ENCODE results near the gene DHCR24. TPM values are rescaled to one million over a fixed set of nuclear protein-coding genes. Genes with fewer than 3 reads are reported as not detected.
A peak's percentile ranks its signal among the peaks of the same experiment; 100 is the strongest.

Gene DHCR24
- total RNA-seq, 1 donor from 2014 or later: 258 TPM

DNA sequence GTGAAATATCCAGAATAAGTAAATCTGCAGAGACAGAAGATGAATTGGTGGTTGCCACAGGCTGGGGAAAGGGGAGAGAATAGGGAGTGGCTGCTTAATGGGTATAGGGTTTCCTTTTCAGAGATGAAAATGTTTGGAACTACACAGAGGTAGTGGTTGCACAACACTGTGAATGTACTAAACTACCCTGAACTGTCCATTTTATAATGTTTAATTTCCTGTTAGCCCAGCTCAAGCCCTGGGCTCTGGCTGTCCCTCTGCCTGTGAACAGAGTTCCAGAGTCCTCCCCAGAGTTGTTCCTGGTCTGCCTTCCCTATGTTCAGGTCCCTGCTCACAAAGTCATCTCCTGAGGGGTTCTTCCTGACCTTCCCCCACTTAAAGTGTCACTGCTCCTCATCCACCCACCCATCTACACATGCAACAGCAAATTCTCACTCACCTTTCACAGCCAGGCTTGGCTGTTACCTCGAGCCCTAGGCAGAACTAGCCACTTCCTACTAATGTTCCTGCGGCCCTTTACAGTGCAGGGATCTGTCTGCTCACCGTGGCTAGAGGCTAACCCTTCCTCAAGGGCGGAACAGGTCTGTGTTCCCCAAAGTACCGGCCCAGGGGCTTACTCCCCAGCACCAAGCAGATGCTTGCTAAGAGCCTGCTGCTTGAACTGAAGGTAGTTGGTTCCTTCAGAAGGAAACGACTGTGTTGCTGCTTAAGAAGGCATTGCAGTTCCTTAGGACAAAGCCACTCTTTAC is 22.4 kb downstream of the DHCR24 start:
- no peak overlapping the region for H3K4me3 ChIP-seq (ENCODE audit: low read depth, low read length)
- TF ChIP-seq, protein P1, sequence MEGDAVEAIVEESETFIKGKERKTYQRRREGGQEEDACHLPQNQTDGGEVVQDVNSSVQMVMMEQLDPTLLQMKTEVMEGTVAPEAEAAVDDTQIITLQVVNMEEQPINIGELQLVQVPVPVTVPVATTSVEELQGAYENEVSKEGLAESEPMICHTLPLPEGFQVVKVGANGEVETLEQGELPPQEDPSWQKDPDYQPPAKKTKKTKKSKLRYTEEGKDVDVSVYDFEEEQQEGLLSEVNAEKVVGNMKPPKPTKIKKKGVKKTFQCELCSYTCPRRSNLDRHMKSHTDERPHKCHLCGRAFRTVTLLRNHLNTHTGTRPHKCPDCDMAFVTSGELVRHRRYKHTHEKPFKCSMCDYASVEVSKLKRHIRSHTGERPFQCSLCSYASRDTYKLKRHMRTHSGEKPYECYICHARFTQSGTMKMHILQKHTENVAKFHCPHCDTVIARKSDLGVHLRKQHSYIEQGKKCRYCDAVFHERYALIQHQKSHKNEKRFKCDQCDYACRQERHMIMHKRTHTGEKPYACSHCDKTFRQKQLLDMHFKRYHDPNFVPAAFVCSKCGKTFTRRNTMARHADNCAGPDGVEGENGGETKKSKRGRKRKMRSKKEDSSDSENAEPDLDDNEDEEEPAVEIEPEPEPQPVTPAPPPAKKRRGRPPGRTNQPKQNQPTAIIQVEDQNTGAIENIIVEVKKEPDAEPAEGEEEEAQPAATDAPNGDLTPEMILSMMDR (conservative IDR thresholded peaks at IDR 0.05; ENCODE audit: low read depth, low read length): no peak
- DNase-seq (ENCODE audit: low read depth): no peak

DNA sequence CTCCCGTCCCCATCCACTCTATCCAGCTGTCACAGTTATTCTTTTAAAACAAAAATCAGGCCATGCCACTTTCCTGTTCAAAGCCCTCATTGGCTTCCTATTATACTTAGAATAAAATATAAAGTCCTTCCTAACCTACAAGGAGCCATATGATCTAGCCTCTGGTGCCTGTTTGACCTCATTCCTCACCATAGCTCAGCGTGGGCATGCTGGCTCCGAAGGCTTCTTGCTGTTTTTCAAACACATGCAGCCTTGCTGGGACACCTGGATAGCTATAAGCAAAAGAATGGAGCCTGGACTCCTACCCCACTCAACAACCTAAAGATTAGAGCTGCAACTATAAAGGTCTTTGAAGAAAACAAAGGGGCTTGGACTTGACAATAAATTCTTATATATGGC is 23.7 kb downstream of the DHCR24 start:
- DNase-seq (ENCODE audit: low read depth): no peak
- TF ChIP-seq, protein P1 (conservative IDR thresholded peaks at IDR 0.05; ENCODE audit: low read depth, low read length): no peak
- no peak overlapping the region for H3K4me3 ChIP-seq (ENCODE audit: low read depth, low read length)

DNA sequence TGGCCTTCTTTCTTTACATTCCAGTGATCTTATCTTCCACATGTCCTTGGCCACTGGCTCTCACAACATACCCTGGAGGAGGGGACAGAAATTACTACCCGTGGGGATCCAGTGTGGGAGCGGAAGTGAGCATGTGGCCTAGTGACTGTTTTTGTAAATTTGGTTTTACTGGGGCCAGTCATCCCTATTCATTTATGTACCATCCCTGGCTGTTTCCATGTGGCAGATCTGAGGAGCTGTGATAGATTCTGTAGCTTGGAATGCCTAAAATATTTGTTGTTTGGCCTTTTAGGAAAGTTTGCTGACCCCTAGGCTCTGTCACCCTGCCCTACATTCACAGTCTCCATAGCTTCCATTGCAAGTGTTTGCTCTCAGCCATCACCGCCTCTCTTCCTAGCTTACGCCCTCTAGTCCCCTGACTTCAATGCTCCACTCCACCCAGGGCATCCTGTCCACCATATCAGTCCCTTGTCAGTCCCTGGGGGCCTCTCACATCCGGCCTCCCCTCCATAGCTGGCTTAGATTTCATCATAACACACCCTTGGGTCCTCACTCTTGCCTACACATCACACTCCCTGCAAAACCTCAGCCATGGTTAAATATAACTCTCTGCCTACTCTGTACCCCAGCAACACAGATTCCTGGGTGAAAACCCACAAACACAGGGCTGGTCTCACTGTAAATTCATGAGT is 25.8 kb downstream of the DHCR24 start:
- no peak overlapping the region for H3K4me3 ChIP-seq (ENCODE audit: low read depth, low read length)
- TF ChIP-seq, protein P1 (conservative IDR thresholded peaks at IDR 0.05; ENCODE audit: low read depth, low read length): no peak
- no peak for DNase-seq (ENCODE audit: low read depth)

DNA sequence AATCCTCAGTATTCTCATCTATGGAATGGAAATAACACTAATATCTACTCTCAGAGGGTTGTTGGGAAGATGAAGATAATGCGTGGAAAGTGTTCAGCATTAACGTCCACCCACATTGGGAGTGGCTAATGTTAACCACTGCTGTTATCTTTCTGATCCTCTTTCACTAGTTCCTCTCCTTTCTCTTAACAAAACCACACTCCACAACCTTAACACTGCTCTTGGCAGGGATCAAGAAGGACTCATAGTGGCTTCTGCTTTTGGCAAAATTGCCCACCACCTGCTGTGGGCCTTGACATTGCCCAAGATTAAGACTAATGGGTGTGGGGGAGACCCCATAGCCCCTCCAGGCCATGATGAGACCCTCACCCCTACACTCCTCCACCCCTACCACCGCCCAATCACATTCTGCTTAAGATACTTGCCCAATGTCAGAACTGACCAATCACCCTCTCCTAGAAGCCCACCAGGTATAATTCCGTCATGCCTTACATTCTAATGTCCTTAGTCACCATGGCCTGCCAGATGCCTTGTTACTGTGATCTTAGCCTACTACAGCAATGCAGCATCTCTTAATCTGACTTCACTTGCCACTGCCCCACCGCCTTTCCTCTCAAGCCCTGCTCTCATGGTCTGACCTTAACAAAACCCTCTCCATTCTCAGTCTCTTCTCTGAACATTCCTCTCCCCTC is 27.1 kb downstream of the DHCR24 start:
- H3K4me3 ChIP-seq (ENCODE audit: low read depth, low read length): no peak overlapping the region
- TF ChIP-seq, protein P1 (conservative IDR thresholded peaks at IDR 0.05; ENCODE audit: low read depth, low read length): no peak
- DNase-seq (ENCODE audit: low read depth): no peak

DNA sequence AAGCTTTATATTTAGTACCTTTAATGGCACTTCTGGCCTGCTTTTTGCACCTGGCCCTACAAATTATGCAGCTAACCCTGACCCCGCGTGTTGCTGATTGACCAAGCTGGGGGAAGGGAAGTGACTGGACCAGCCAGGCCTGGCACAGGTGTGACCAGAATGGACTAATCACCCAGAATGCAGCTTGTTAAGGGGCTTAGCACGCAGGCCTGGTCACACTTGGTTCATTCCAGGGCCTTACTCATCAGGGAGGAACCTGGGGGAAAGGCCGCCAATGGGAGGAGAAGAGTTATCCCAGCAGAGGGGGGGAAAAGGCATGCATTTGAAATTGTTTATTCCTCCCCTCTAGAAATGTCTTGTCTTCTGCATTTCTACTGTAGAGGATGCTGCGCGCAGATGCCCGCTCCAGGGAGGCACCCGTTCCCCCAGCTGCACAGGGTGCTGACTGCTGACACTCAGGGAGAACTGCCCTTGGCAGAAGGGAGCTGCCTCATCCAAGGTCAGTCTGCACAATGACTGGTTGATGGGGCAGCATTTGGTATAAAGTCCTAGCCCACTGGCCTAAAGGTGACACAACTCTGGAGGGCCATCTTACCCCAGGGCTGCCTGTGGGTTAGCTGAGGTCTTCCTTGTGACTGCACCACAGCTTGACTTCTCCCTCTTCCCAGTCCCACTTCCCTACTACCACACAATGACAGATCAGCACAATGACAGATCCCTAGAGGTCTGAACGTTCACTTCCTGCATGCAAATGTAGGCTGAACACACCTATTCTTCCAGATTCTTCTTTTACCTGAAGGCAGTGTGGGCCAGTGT is 29.0 kb downstream of the DHCR24 start:
- DNase-seq (ENCODE audit: low read depth): peak; percentile 89
- no peak overlapping the region for H3K4me3 ChIP-seq (ENCODE audit: low read depth, low read length)
- TF ChIP-seq, protein P1 (conservative IDR thresholded peaks at IDR 0.05; ENCODE audit: low read depth, low read length): no peak

DNA sequence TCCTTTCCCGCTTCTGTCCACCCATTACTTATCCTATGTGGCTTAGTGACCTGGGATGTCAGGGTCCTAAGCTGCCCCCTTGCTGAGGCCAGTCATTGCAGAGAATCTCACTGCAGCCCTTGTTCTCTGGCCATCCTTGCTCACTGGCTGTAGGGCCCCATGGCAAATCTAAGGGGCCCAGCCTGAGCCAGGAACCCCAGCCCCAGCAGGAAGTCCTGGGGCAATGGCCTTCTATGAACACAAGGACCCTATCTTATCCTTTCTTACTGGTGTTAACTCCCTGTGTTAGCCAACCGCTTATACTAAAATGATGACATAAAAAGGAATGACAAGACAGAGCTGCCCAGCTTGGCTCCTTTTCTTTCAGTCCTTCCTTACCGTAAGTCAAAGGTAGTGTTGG is 29.9 kb downstream of the DHCR24 start:
- TF ChIP-seq, protein P1 (conservative IDR thresholded peaks at IDR 0.05; ENCODE audit: low read depth, low read length): no peak
- H3K4me3 ChIP-seq (ENCODE audit: low read depth, low read length): no peak overlapping the region
- no peak for DNase-seq (ENCODE audit: low read depth)
